Heart left ventricle (tissue), 13 donors: ENCODE data around the gene HMG20B.

Source experiments
- CTCF ChIP-seq, 12 donors: fragments of 200-600 bp; sonication (generic) in 4 of 12; IDR thresholded peaks; one replicate each; pipeline versions ENCODE4 v1.5.0 to v1.8.0; 2018 to 2022; ENCODE audit warnings: antibody characterized with exemption in 12 of 12, mild to moderate bottlenecking in 5 of 12
- POLR2A ChIP-seq, 2 donors: fragments of 450-650 bp; IDR thresholded peaks; one replicate each; pipeline ENCODE4 v1.6.1; 2017; ENCODE audit warnings: antibody characterized with exemption in 2 of 2, mild to moderate bottlenecking in 2 of 2, moderate library complexity in 2 of 2
- donor health status: ischemic (EF 13 %, LVEDD 7.1; RV severe dilation, severe dysfunction).
- donor health status: DM: no; HTN: yes; CAD: no.
- donor health status: DM: no; HTN: no; CAD: no.
- donor health status: ischemic (EF 25% LVEDD 6.9; RV normal size, moderate dysfunction).
- donor health status: ischemic (EF 25% LVEDD 5.7; RV mildly dilated, moderate dysfunction).
- donor health status: ischemic (EF 35%, LVEDD 5.7; RV mildly dilated, moderate dysfunction).
- donor health status: nonischemic (EF 11% LVEDD 7.7; RV severe dilation, severe dysfunction).
- donor health status: DM: yes; HTN: yes; CAD: no.
- donor health status: PGD.
- donor health status: ischemic (EF 29% LVEDD 5.4; RV normal size, mild dysfunction).
- donor health status: nonischemic (EF 23%, LVEDD 6.1; RV moderate dilation, normal function).

- TF ChIP-seq CTCF (IDR thresholded peaks at IDR 0.05) = no peak
- no peak for TF ChIP-seq POLR2A (IDR thresholded peaks at IDR 0.05)
These were observed 33.0 kb downstream of the HMG20B start for GRCh38 chr19:3605770-3606169.
